Esophagus muscularis mucosa (tissue), 4 donors: Measurements from ENCODE around the gene LCE1A. TPM values are rescaled to one million over a fixed set of nuclear protein-coding genes. Genes with fewer than 3 reads are reported as not detected.

ENCODE experiments used
- DNase-seq: peaks from one replicate; pipeline ENCODE4 v3.0.0-alpha.2; 2017; ENCODE audit errors: extremely low spot score
- H3K27ac ChIP-seq, 4 donors: fragments of 200-600 bp; sonication (generic); replicated peaks in 1 of 4; 1 replicate in 3 of 4; 2 replicates in 1 of 4; pipeline ENCODE4 v1.5.1; 2016 to 2019; ENCODE audit warnings: mild to moderate bottlenecking in 1 of 4
- H3K27me3 ChIP-seq, 4 donors: fragments of 200-600 bp; sonication (generic); one replicate each; pipeline versions ENCODE4 v1.5.1 to v1.6.0; 2016 to 2019
- H3K36me3 ChIP-seq, 4 donors: fragments of 200-600 bp; sonication (generic); one replicate each; pipeline ENCODE4 v1.5.1; 2016 to 2019
- H3K4me1 ChIP-seq, 4 donors: fragments of 200-600 bp; sonication (generic); one replicate each; pipeline ENCODE4 v1.5.1; 2016 to 2019
- H3K4me3 ChIP-seq, 4 donors: fragments of 200-600 bp; sonication (generic); 1 replicate in 2 of 4; 2 replicates in 2 of 4; pipeline ENCODE4 v1.5.1; 2016 to 2019; ENCODE audit warnings: mild to moderate bottlenecking in 4 of 4, moderate library complexity in 1 of 4
- H3K9me3 ChIP-seq, 4 donors: fragments of 200-600 bp; sonication (generic); 1 replicate in 3 of 4; 2 replicates in 1 of 4; pipeline ENCODE4 v1.5.1; 2016 to 2019
- CTCF ChIP-seq, 3 experiments: fragments of 200-600 bp in 2 of 3; fragments of 450-650 bp in 1 of 3; sonication (generic) in 2 of 3; IDR thresholded peaks; one replicate each; pipeline ENCODE4 v1.5.1; 2017 to 2019; ENCODE audit warnings: antibody characterized with exemption in 3 of 3, mild to moderate bottlenecking in 2 of 3, moderate library complexity in 1 of 3
- EP300 ChIP-seq: sonication (generic); formaldehyde crosslinking; IDR thresholded peaks from one replicate; pipeline ENCODE4 v1.6.1; 2017; ENCODE audit warnings: antibody characterized with exemption
- POLR2A ChIP-seq: fragments of 450-650 bp; IDR thresholded peaks from one replicate; pipeline ENCODE4 v1.6.1; 2017; ENCODE audit warnings: antibody characterized with exemption, moderate library complexity, mild to moderate bottlenecking, low read depth
- POLR2AphosphoS5 ChIP-seq, 2 donors: sonication (generic); formaldehyde crosslinking; IDR thresholded peaks; one replicate each; pipeline ENCODE4 v1.6.1; 2017; ENCODE audit warnings: antibody characterized with exemption in 2 of 2
- WGBS: methylation state at CpG from one replicate; pipeline ENCODE4 v1.1.5; 2018; 5-methylcytosine and 5-hydroxymethylcytosine counted together
- intact Hi-C: fragments of 100-400 bp; cut with DNase I; formaldehyde crosslinking; loops from one replicate; pipeline ENCODE4 v1.15.1; 2023
- total RNA-seq, 4 donors: library from RNA; depleted of rRNA; stranded (reverse); fragments of >200 nt; gene quantifications; one replicate each; pipeline versions ENCODE4 v1.1.0 to v1.2.1, GENCODE V29; 2016

Gene LCE1A
- total RNA-seq, 4 donors from 2014 or later, result not detected

- Histone ChIP-seq H3K27me3 (no peaks in the 10 kb centered on the region), H3K36me3 (no peaks in the 10 kb centered on the region), H3K4me3 (no peak overlapping the region), H3K27ac (no peak overlapping the region), H3K4me1 (no peaks in the 10 kb centered on the region), H3K9me3 (no peaks in the 10 kb centered on the region)
- no peak for DNase-seq
- no peak for TF ChIP-seq POLR2AphosphoS5 (IDR thresholded peaks at IDR 0.05)
- no peak for TF ChIP-seq POLR2A
- TF ChIP-seq EP300, result no peak
- no peak for TF ChIP-seq CTCF (IDR thresholded peaks at IDR 0.05)
- intact Hi-C loops, result no loop called here
- WGBS, result 90% methylated on average over 6 of the region's 6 CpGs
Observed at GRCh38 chr1:152817309-152817708, 10.0 kb upstream of the LCE1A start.

- no peaks in the 10 kb centered on the region for H3K36me3 ChIP-seq
- H3K9me3 ChIP-seq, result no peaks in the 10 kb centered on the region
- H3K27me3 ChIP-seq, result peaks cover 0 to 6% (median 0%) of the 10 kb centered on the region in 4 donors
- H3K4me3 ChIP-seq, result no peak overlapping the region
- TF ChIP-seq POLR2AphosphoS5 (IDR thresholded peaks at IDR 0.05), result no peak
- no peak for TF ChIP-seq POLR2A
- TF ChIP-seq CTCF (IDR thresholded peaks at IDR 0.05), result no peak
- no peak for TF ChIP-seq EP300
- WGBS, result 53% methylated on average over 5 of the region's 5 CpGs
- DNase-seq, result no peak
- H3K27ac ChIP-seq, result no peak overlapping the region
- H3K4me1 ChIP-seq, result no peaks in the 10 kb centered on the region
- intact Hi-C loops, result no loop called here
Observed at GRCh38 chr1:152823294-152823693, 4.0 kb upstream of the LCE1A start.

- no peak overlapping the region for H3K27ac ChIP-seq
- no peaks in the 10 kb centered on the region for H3K36me3 ChIP-seq
- intact Hi-C loops, result no loop called here
- no peak overlapping the region for H3K4me3 ChIP-seq
- H3K4me1 ChIP-seq, result no peaks in the 10 kb centered on the region
- TF ChIP-seq EP300 (no peak), POLR2AphosphoS5 (IDR thresholded peaks at IDR 0.05) (no peak), POLR2A (no peak), CTCF (IDR thresholded peaks at IDR 0.05) (no peak)
- DNase-seq, result no peak
- H3K27me3 ChIP-seq, result peaks cover 0 to 6% (median 0%) of the 10 kb centered on the region in 4 donors
- no peaks in the 10 kb centered on the region for H3K9me3 ChIP-seq
Observed at GRCh38 chr1:152824964-152825363, 2.3 kb upstream of the LCE1A start.

GRCh38 chr1:152836870-152837269 is 9.6 kb downstream of the LCE1A start:
- DNase-seq, result no peak
- Histone ChIP-seq H3K4me3 (no peak overlapping the region), H3K27me3 (no peaks in the 10 kb centered on the region), H3K9me3 (no peaks in the 10 kb centered on the region), H3K27ac (no peak overlapping the region), H3K36me3 (no peaks in the 10 kb centered on the region), H3K4me1 (no peaks in the 10 kb centered on the region)
- intact Hi-C loops, result no loop called here
- TF ChIP-seq POLR2AphosphoS5 (IDR thresholded peaks at IDR 0.05) (no peak), CTCF (IDR thresholded peaks at IDR 0.05) (no peak)
- WGBS, result 61% methylated on average over 2 of the region's 2 CpGs

GRCh38 chr1:152842556-152842955 is 15.3 kb downstream of the LCE1A start, which contains the start of gene LCE6A:
Gene LCE6A, plus strand, starts transcription at chr1:152842856. Its CDS starts 665 bp downstream, at chr1:152843521.
- TF ChIP-seq POLR2AphosphoS5 (IDR thresholded peaks at IDR 0.05), result no peak
- no peak for TF ChIP-seq CTCF (IDR thresholded peaks at IDR 0.05)
- no peak for TF ChIP-seq POLR2A
- TF ChIP-seq EP300, result no peak
- no peak for DNase-seq
- Histone ChIP-seq H3K4me3 (no peak within 1 kb of the TSS), H3K9me3 (no peaks in the 10 kb centered on the region), H3K36me3 (no peaks in the 10 kb centered on the region), H3K4me1 (no peaks in the 10 kb centered on the region), H3K27ac (no peak within 1 kb of the TSS), H3K27me3 (no peaks in the 10 kb centered on the region)
- WGBS, result 94% methylated on average over 3 of the region's 3 CpGs
- intact Hi-C loops, result no loop called here
